Activated naive CD8-positive, alpha-beta T cell (primary cell): ENCODE results near the gene FBXL16.
"Not testable (repeated sequence)": the region's sequence is repeated elsewhere in the genome, so short reads cannot be mapped to it uniquely, and the experiment has no call there.

Experiments
- H3K27ac Mint-ChIP-seq: one replicate; pipeline ENCODE4 v1.8.0; 2021; ENCODE audit warnings: mixed read lengths
- H3K27me3 Mint-ChIP-seq: one replicate; pipeline ENCODE4 v1.8.0; 2021; ENCODE audit warnings: mixed read lengths
- H3K36me3 Mint-ChIP-seq: one replicate; pipeline ENCODE4 v1.8.0; 2021; ENCODE audit warnings: mixed read lengths
- H3K4me1 Mint-ChIP-seq: one replicate; pipeline ENCODE4 v1.8.0; 2021; ENCODE audit warnings: low read depth, mixed read lengths
- H3K4me3 Mint-ChIP-seq: one replicate; pipeline ENCODE4 v1.8.0; 2021; ENCODE audit warnings: mild to moderate bottlenecking, mixed read lengths
- H3K9me3 Mint-ChIP-seq: one replicate; pipeline ENCODE4 v1.8.0; 2021; ENCODE audit warnings: low read depth, mixed read lengths

Gene FBXL16

DNA sequence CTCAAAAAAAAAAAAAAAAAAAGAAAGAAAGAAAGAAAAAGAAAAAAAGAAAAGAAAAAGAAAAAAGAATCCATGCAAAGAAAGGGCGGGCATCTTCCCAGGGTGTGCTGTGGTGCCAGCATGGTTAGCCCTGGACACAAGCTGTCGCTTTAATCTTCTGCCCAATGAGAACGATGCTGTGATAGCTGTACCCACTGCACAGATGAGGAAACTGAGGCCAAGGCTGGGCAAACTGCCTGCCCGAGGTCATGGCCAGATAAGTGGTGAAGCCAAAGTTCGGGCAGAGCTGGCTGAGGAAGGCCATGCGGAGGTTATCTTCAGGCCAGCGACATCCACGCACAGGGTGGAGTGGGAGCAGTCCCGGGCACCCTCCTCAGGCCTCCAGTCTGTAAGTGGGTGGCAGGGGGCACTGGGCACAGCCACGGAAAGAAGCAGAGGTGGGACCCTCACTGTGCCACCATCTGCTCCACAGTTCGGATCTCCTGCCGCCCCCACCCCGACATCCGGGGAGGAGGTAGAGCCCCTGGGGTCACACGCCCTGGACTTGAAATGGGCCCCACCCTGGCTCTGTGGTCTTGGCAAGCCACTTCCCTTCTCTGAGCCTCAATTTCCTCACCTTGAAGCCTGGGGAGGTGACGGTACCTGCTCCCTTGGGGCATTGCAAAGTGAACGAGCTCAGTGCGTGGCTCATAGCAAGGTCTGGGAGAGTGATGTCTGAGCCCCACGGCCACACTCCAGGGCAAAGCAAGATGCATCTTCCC is 6.5 kb downstream of the FBXL16 start:
- Mint-ChIP-seq H3K27me3 (peaks cover 2% of the 10 kb centered on the region), H3K4me3 (no peak overlapping the region), H3K36me3 (no peaks in the 10 kb centered on the region)

GRCh38 chr16:695355-696089 is 10.1 kb downstream of the FBXL16 start:
- Mint-ChIP-seq H3K4me3 (peak overlapping the region; percentile 82), H3K9me3 (no peaks in the 10 kb centered on the region), H3K36me3 (no peaks in the 10 kb centered on the region), H3K4me1 (peaks cover 16% of the 10 kb centered on the region), H3K27ac (no peak overlapping the region), H3K27me3 (no peaks in the 10 kb centered on the region)

More for the DNA sequence above, 6.5 kb downstream of the FBXL16 start:
- H3K27ac Mint-ChIP-seq: no peak overlapping the region
- H3K9me3 Mint-ChIP-seq: no peaks in the 10 kb centered on the region
- peaks cover 16% of the 10 kb centered on the region for H3K4me1 Mint-ChIP-seq

DNA sequence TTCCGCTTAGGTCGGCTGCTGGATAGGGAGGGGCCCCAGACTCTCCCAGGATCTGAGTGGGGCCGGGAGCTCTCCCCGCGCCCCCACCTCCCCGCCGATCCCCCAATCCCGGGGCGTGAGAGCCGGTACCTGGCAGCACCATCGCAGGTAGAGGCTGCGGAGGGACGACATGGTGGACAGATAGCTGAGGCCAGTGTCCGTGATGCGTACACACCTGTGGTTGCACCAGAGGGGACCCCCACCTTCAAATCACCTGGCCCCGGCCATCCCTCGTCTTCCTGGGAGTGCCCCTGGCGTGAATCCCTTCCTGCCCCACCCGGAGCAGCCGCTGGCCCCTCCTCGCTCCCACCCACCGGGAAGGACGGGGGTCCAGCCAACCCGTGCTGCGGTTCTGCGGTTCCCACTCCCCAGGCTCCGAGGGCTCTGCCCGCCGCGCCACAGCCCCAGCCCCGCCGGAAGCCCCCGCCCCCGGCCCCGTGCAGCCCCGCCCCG is 10.7 kb downstream of the FBXL16 start:
- no peaks in the 10 kb centered on the region for H3K27me3 Mint-ChIP-seq
- peaks cover 14% of the 10 kb centered on the region for H3K4me1 Mint-ChIP-seq
- H3K9me3 Mint-ChIP-seq: no peaks in the 10 kb centered on the region
- H3K4me3 Mint-ChIP-seq: no peak overlapping the region
- H3K27ac Mint-ChIP-seq: no peak overlapping the region
- H3K36me3 Mint-ChIP-seq: no peaks in the 10 kb centered on the region

- Mint-ChIP-seq H3K4me1 (peaks cover 17% of the 10 kb centered on the region), H3K4me3 (peak overlapping the region; percentile 70), H3K36me3 (no peaks in the 10 kb centered on the region), H3K9me3 (no peaks in the 10 kb centered on the region), H3K27ac (no peak overlapping the region), H3K27me3 (no peaks in the 10 kb centered on the region)
These were observed 11.3 kb downstream of the FBXL16 start for GRCh38 chr16:694187-694862.

DNA sequence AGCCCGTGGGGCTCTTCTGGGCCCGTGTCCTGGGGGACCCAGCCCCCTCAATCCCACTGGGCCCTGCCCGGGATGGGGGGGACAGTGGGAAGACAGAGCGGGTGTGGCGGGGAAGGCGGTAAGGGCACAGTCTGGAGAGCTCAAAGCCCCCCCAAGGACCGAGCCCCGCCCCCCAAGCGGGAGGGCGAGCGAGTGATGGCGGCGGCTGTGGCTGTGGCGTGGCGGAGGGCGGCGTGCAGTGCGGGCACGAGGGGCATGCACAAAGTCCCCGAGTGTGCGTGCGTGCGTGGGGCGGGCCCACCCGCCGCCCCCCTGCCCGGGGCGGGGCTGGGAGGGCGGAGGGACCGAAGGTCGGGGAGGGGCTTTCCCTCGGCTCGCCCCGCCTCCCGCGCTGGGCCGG is 11.8 kb downstream of the FBXL16 start:
- H3K27me3 Mint-ChIP-seq: no peaks in the 10 kb centered on the region
- H3K27ac Mint-ChIP-seq: no peak overlapping the region
- H3K4me3 Mint-ChIP-seq: peak overlapping the region; percentile 44
- no peaks in the 10 kb centered on the region for H3K36me3 Mint-ChIP-seq
- no peaks in the 10 kb centered on the region for H3K9me3 Mint-ChIP-seq
- peaks cover 18% of the 10 kb centered on the region for H3K4me1 Mint-ChIP-seq

DNA sequence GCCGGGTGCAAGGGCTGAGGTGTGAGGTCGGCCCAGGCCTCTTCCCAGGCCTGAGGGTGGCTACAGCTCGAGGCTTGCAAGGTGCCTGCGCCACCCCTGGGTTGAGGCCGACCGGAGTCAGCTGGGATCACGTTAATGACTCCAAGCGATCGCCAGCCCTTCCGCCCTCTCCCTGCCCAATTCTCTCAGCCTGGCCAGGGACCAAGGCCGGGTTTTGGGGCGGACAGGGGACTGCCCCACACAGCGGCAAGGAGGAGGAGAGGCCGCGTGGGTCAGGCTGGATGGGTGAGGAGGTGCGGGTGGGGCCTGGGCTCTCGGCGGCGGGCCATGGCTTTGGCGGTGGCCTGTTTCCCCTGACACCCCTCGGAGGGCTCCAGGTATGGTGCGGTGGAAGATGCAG is 12.2 kb downstream of the FBXL16 start:
- Mint-ChIP-seq H3K27ac (no peak overlapping the region), H3K4me1 (peaks cover 18% of the 10 kb centered on the region), H3K4me3 (peak overlapping the region; percentile 44), H3K9me3 (no peaks in the 10 kb centered on the region), H3K36me3 (no peaks in the 10 kb centered on the region), H3K27me3 (no peaks in the 10 kb centered on the region)

- H3K4me1 Mint-ChIP-seq: peaks cover 21% of the 10 kb centered on the region
- no peaks in the 10 kb centered on the region for H3K9me3 Mint-ChIP-seq
- peak overlapping the region; percentile 1 for H3K4me3 Mint-ChIP-seq
- no peak overlapping the region for H3K27ac Mint-ChIP-seq
- H3K36me3 Mint-ChIP-seq: no peaks in the 10 kb centered on the region
- no peaks in the 10 kb centered on the region for H3K27me3 Mint-ChIP-seq
These were observed 13.1 kb downstream of the FBXL16 start for GRCh38 chr16:692356-693108.

DNA sequence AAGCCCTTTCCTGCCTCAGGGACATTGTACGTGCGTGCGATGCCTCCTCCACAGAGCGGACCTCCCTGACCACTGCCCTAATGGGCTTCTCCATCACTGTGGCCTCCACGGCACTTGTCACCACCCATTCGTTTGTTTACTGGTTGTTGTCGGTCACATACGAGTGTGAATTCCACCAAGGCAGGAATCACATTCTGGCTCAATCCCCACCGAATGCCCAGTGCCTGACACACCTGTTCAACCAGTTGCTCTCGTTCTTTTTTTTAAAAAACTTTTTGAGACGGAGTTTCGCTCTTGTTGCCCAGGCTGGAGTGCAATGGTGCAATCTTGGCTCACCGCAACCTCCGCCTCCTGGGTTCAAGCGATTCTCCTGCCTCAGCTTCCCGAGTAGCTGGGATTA is 14.4 kb downstream of the FBXL16 start:
- H3K27me3 Mint-ChIP-seq, H3K36me3 Mint-ChIP-seq, H3K9me3 Mint-ChIP-seq: not testable (repeated sequence)
- H3K4me1 Mint-ChIP-seq: peaks cover 21% of the 10 kb centered on the region
- peak overlapping the region; percentile 46 for H3K27ac Mint-ChIP-seq
- H3K4me3 Mint-ChIP-seq: peak overlapping the region; percentile 90

DNA sequence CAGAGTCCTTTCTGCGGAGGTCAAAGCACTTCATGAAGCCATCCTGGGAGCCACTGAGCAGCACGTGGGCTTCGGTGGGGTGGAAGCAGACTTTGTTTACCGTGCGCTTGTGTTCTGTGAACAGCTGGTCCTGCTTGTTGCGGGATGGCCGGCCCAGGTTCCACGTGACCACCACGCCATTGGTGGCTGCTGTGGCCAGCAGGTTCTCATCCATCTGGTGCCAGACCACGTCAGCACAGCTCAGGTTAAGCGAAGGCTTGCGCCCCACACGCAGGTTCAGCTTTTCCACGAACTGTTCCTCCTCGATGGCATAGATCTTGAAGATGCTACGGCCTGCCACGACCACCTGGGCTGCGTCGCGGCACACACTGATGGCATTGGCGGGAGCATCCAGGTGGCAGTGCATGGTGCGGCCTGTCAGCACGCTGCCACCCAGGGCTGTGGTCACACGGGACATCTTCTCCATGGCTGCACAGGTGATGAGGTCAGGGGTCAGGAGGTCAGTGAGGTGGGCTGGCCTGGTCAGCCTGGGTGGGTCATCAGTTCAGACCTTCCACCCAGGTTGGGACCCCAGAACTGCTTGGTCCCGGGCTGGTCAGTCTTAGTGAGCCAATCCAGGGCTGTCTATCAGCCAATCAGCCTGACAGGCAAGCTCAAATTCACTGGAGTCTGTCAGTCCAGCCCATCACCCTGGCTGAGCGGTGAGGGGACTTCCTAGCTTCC is 16.3 kb downstream of the FBXL16 start:
- H3K36me3 Mint-ChIP-seq: no peaks in the 10 kb centered on the region
- H3K27ac Mint-ChIP-seq: peak overlapping the region; percentile 86
- H3K4me3 Mint-ChIP-seq: peak overlapping the region; percentile 90
- no peaks in the 10 kb centered on the region for H3K9me3 Mint-ChIP-seq
- no peaks in the 10 kb centered on the region for H3K27me3 Mint-ChIP-seq
- peaks cover 13% of the 10 kb centered on the region for H3K4me1 Mint-ChIP-seq

DNA sequence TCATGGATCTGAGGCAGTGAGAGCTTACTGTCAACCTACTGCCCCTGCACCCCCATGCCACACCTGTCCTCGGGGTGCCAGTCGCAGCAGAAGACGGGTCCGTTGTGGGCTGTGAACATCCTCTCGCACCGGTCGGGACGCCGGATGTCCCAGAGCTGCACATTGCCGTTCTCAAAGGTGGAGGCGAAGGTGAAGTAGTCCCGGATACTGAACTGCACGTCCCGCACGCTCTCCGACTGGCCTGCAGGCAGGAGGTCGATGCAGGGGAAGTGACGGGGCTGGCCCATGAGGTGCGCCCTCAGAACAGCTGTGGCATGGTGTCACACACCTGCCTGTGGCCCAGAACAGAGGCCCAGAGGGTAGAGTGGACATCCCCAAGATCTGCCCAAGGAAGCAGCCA is 18.1 kb downstream of the FBXL16 start:
- no peaks in the 10 kb centered on the region for H3K9me3 Mint-ChIP-seq
- peaks cover 1% of the 10 kb centered on the region for H3K36me3 Mint-ChIP-seq
- H3K27ac Mint-ChIP-seq: no peak overlapping the region
- peaks cover 14% of the 10 kb centered on the region for H3K4me1 Mint-ChIP-seq
- peak overlapping the region; percentile 32 for H3K4me3 Mint-ChIP-seq
- H3K27me3 Mint-ChIP-seq: no peaks in the 10 kb centered on the region

DNA sequence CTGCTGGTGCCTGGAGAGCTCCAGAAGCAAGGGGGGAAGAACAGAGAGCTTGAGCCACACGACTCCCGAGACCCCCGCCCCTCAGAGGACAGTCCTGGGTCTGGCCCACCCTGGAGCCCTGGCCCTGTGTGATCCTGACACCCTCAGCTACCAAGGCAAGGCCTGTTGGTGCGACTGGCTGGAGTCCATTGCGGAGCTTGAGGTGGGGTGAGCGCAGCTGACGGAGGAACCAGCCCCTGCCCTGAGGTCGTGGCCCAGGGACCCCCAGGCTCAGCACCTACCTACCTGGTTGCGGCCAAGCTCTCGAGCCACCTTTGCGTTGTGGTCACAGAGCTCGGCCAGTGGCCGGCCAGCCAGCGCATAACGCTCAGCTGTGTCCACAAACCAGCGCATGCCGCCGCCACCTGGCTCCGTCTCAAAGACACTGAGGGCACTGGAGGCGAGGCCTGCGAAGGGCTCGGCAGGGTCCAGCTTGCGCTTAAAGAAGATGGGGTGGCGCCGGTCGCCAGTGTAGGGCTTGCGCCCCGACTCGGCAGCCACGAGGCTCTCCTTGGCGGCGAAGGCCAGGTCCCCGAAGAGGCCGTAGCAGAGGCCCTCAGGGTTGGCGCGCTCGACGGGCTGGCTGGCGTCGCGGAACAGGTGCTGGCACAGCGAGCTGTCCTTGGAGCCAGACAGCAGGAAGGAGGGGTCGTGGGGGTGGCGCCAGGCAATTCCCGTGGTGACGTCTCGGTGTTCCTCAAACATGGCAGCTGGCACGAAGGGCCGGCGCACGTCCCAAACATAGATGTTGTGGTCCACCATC is 18.9 kb downstream of the FBXL16 start:
- Mint-ChIP-seq H3K36me3 (peaks cover 2% of the 10 kb centered on the region), H3K9me3 (no peaks in the 10 kb centered on the region), H3K27me3 (no peaks in the 10 kb centered on the region), H3K4me3 (no peak overlapping the region), H3K4me1 (peaks cover 17% of the 10 kb centered on the region), H3K27ac (no peak overlapping the region)

- Mint-ChIP-seq H3K27ac (no peak overlapping the region), H3K27me3 (no peaks in the 10 kb centered on the region), H3K36me3 (peaks cover 2% of the 10 kb centered on the region), H3K4me3 (peak overlapping the region; percentile 56), H3K4me1 (peaks cover 21% of the 10 kb centered on the region), H3K9me3 (no peaks in the 10 kb centered on the region)
These were observed 19.6 kb downstream of the FBXL16 start for GRCh38 chr16:685967-686366.

GRCh38 chr16:684961-685696 is 20.5 kb downstream of the FBXL16 start:
- Mint-ChIP-seq H3K27ac (no peak overlapping the region), H3K4me3 (peak overlapping the region; percentile 35), H3K9me3 (no peaks in the 10 kb centered on the region), H3K27me3 (no peaks in the 10 kb centered on the region), H3K4me1 (peaks cover 23% of the 10 kb centered on the region), H3K36me3 (peaks cover 2% of the 10 kb centered on the region)
